HEK293T (cell line): Measurements from ENCODE around the gene BSCL2.

Experiments used
- ARNT ChIP-seq: fragments of 450-650 bp; IDR thresholded peaks from 2 replicates; pipeline ENCODE4 v1.6.1; 2017; ENCODE audit warnings: mild to moderate bottlenecking
- BHLHE40 ChIP-seq: fragments of 450-650 bp; IDR thresholded peaks from 2 replicates; pipeline ENCODE4 v1.6.1; 2016; ENCODE audit warnings: mild to moderate bottlenecking, moderate library complexity, borderline replicate concordance
- CTBP1 ChIP-seq: fragments of 450-650 bp; IDR thresholded peaks from 2 replicates; pipeline ENCODE4 v1.6.1; 2016; ENCODE audit warnings: borderline replicate concordance
- ELF4 ChIP-seq: fragments of 450-650 bp; IDR thresholded peaks from 2 replicates; pipeline ENCODE4 v1.6.1; 2017; ENCODE audit warnings: antibody characterized with exemption
- FOXM1 ChIP-seq: fragments of 450-650 bp; IDR thresholded peaks from 2 replicates; pipeline ENCODE4 v1.6.1; 2017; ENCODE audit warnings: mild to moderate bottlenecking, borderline replicate concordance
- HDGF ChIP-seq: fragments of 450-650 bp; IDR thresholded peaks from 2 replicates; pipeline ENCODE4 v1.6.1; 2017; ENCODE audit warnings: antibody characterized with exemption, borderline replicate concordance
- SP1 ChIP-seq: fragments of 450-650 bp; IDR thresholded peaks from 2 replicates; pipeline ENCODE4 v1.6.1; 2017

DNA sequence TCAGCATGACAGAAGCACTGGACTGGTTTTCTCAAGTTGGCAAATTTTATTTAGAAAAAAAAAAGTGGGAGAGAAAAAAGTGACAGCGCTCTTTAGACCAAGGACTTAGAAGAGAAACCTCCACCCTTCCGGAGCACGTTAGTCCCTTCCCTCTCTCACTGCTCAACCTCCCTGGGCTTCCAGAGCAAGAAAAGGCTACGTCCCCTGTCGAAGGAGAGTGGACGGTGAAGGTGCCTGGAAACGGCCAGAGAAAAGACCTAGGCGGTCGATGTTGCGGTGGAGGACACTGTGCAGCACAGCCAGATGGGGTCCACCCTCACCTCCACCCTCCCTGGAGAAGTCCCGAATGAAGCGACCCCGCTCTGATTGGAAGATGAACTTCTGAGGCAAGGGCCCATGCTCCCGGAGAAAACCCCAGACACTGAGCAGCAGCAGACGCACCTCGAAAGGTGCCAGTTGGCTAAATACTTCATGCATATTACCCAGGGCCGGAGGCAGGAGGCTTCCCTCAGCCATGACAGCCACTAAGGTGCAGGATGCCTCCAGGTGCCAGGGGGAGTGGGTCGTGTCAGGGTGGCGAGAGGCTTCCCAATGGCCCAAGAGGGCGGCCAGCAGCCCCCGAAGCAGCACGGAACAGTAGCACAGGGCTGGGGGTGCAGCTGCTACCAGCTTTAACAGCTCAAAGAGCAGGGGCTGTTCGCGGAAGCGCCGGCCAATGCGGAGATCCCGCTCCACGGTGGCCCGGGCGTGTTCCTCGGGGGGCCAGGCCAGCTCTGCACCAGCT lies 60.2 kb downstream of the BSCL2 start:
- no peak for TF ChIP-seq ELF4
- no peak for TF ChIP-seq BHLHE40
- TF ChIP-seq SP1: no peak
- TF ChIP-seq FOXM1: no peak
- TF ChIP-seq CTBP1: no peak
- TF ChIP-seq ARNT: no peak
- no peak for TF ChIP-seq HDGF
